ENCODE measurements around the gene USP6NL.

USP6NL gene

GRCh38 chr10:11431216-11431555, 180.3 kb downstream of the USP6NL start:
- no peak for DNase-seq (ENCODE audit: low spot score)
- no peak for TF ChIP-seq CTCF (IDR thresholded peaks at IDR 0.05; ENCODE audit: extremely low read depth, missing control alignments)

DNA sequence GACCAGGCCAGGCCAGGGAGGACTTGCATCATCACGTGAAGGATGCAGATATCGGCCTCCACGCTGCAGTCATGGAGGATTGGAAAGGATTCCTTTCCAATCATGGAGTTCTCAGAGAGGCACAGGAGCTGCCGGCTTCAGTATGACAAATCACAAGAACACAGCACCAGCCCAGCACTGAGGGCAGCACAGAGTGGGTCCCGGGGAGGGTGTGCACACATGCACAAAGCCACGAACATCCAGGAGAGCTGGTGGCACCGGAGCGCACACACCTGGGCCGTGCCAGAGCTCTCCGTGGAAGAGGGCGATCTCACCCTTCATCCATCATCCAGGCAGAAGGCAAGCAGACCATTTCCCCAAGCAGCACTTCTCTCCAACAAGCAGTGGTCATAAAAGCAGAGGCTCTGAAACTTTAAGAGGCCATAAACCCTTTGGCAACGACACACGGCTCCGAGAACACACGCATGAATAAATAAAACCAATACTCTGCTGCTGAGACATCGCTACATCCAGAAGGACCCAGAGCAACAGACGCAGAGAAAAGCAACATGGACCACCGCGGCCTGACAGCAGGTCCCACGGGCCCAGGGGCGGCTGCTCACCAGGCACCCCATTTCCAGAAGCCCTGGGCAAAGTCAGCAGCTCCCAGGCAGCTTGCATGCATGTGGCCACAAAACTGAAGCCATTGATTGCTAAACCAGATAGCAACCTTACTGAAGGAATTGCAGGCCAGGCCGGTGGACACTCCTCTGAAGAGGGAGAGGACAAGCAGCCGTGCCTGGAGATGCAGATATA, 180.8 kb downstream of the USP6NL start:
- no peak for TF ChIP-seq CTCF (IDR thresholded peaks at IDR 0.05; ENCODE audit: extremely low read depth, missing control alignments)
- no peak for DNase-seq (ENCODE audit: low spot score)

GRCh38 chr10:11429439-11430052, 181.9 kb downstream of the USP6NL start:
- no peak for TF ChIP-seq CTCF (IDR thresholded peaks at IDR 0.05; ENCODE audit: extremely low read depth, missing control alignments)
- DNase-seq (ENCODE audit: low spot score), result no peak

DNA sequence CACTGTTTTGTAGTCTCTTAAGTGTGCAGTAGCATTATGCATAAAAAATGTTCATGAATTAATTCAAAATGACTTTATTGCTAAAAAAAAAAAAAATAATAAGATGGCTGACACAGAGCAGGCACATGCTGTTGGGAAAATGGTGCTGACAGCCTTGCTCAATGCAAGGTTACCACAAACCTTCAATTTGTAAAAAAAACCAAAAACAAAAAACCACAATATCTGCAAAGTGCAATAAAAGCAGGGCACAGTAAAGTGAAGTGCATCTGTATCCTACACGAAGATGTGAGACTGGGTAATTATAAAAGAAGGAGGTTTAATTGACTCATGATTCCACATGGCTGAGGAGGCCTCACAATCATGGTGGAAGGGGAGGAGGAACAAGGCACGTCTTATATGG, 185.8 kb downstream of the USP6NL start:
- TF ChIP-seq CTCF (IDR thresholded peaks at IDR 0.05; ENCODE audit: extremely low read depth, missing control alignments), result no peak
- DNase-seq (ENCODE audit: low spot score), result no peak

DNA sequence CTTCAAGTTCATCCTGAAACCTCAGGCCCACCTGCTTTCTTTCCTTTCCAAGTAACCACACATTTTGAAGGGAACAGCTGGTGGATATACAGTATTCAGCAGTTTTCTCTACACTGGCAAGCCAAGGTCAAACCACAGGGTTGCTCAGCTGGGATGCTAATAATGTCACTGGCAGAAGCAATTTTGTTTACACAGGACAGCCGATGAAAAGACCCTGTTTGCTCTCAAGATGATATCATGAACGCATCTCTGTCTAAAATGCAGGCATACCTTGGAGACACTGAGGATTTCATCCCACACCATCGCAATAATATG, 186.2 kb downstream of the USP6NL start:
- DNase-seq (ENCODE audit: low spot score), result no peak
- TF ChIP-seq CTCF (IDR thresholded peaks at IDR 0.05; ENCODE audit: extremely low read depth, missing control alignments), result no peak

GRCh38 chr10:11424456-11425295, 186.8 kb downstream of the USP6NL start:
- peak; percentile 93 for TF ChIP-seq CTCF (IDR thresholded peaks at IDR 0.05; ENCODE audit: extremely low read depth, missing control alignments)
- peak; percentile 71 for DNase-seq (ENCODE audit: low spot score)

DNA sequence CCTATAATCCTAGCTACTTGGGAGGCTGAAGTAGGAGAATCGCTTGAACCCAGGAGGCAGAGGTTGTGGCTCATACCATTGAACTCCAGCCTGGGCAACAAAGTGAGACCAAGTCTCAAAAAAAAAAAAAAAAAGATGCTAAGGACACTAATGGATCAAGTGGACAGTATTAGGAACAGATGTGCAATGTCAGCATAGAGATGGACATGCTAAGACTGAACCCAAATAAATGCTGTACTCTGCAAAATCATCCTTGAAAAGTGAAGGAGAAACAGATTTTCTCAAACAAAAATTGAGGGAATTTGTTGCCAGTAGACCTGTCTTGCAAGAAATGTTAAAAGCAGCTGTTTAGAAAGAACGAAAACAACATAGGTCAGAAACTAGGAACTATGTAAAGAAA, 194.5 kb downstream of the USP6NL start:
- TF ChIP-seq CTCF (IDR thresholded peaks at IDR 0.05; ENCODE audit: extremely low read depth, missing control alignments), result no peak
- no peak for DNase-seq (ENCODE audit: low spot score)
